ENCODE data around the gene EIPR1. TPM values are rescaled to one million over a fixed set of nuclear protein-coding genes. Genes with fewer than 3 reads are reported as not detected.

EIPR1 gene
- total and polyA plus RNA-seq, 2 of the 13 experiments (the other 11 are each of a cell fraction or from before 2014, with no cell fraction given): 70.0 to 96.3 TPM

- peaks cover 28 to 59% of the 10 kb centered on the region in 2 experiments for H3K36me3 ChIP-seq (replicated peaks in 1 of 2; ENCODE audit: control insufficient read depth in 1 of 2, insufficient read depth in 2 of 2, low read length in 2 of 2)
- peaks cover 5% of the 10 kb centered on the region for H3K79me2 ChIP-seq (ENCODE audit: insufficient read depth, low read length)
- no peak for FAIRE-seq
- H3K9me3 ChIP-seq (ENCODE audit: low read length): no peaks in the 10 kb centered on the region
- CTCF ChIA-PET (ENCODE audit: low intra/inter-chr PET ratio, low total read pairs): no interaction called here
- intact Hi-C loops (cut with micrococcal nuclease; ENCODE audit: unreplicated experiment) (no loop called here), in situ Hi-C loops (cut with HindIII; ENCODE audit: extremely low pct_ligation_motif_present, low pct_unique_long_range_greater_than_20kb) (no loop called here)
- H3K27me3 ChIP-seq (ENCODE audit: control insufficient read depth in 1 of 2, insufficient read depth in 2 of 2, low read length in 2 of 2): no peaks in the 10 kb centered on the region
- no peaks in the 10 kb centered on the region for H3K4me1 ChIP-seq (ENCODE audit: insufficient read depth, low read length)
- no peak for DNase-seq (ENCODE audit: low spot score)
- no peak overlapping the region for H2AFZ ChIP-seq (ENCODE audit: low read length)
- no peak for ATAC-seq
- no peak overlapping the region for H3K27ac ChIP-seq (ENCODE audit: extremely low read length, insufficient read depth, low read length)
- no peak overlapping the region for H3K4me2 ChIP-seq (ENCODE audit: low read depth, low read length)
- H3K4me3 ChIP-seq (replicated peaks in 1 of 3; ENCODE audit: insufficient read depth in 1 of 3, low read depth in 2 of 3, low read length in 3 of 3): no peak overlapping the region
- no peak for TF ChIP-seq HOXA3 (CRISPR knock-in tag; IDR thresholded peaks at IDR 0.05)
- no peak for TF ChIP-seq ZNF276 (CRISPR knock-in tag; IDR thresholded peaks at IDR 0.05; ENCODE audit: low read depth)
- no peak for TF ChIP-seq ZBTB25 (CRISPR knock-in tag; IDR thresholded peaks at IDR 0.05)
- TF ChIP-seq ARID3A (IDR thresholded peaks at IDR 0.05; ENCODE audit: low read depth, low read length): no peak
- TF ChIP-seq UBTF (CRISPR knock-in tag; IDR thresholded peaks at IDR 0.05): no peak
- TF ChIP-seq AFF4 (CRISPR knock-in tag; IDR thresholded peaks at IDR 0.05): no peak
- no peak for TF ChIP-seq GPBP1L1 (CRISPR knock-in tag; IDR thresholded peaks at IDR 0.05)
- no peak overlapping the region for H3K9ac ChIP-seq (ENCODE audit: insufficient read depth, low read depth, low read length)
- no TSS peak for BruUV-seq (replicated peaks)
- POLR2A ChIA-PET: no interaction called here
- 95% methylated on average over 8 of the region's 8 CpGs for WGBS (ENCODE audit: low lambda C conversion rate)
- no peaks in the 10 kb centered on the region for H4K20me1 ChIP-seq (ENCODE audit: insufficient read depth, low read length)
These were observed 45.5 kb downstream of the EIPR1 start for GRCh38 chr2:3332133-3332532.

All from HepG2 (cell line).